ENCODE results near the gene MIPEP.

Gene MIPEP

DNA sequence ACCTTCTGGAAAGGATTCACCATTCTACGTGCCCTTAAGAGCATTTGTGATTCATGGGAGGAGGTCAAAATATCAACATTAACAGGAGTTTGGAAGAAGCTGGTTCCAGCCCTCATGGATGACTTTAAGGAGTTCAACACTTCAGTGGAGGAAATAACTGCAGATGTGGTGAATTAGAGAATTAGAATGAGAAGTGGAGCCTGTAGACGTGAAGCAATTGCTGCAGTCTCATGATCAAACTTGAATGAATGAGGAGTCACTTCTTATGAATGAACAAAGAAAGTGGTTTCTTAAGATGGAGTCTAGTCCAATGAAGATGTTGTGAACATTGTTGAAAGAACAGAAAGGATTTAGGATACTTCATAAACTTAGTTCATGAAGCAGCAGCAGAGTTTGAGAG, 189.9 kb downstream of the MIPEP start:
- Mint-ChIP-seq H3K36me3 (ENCODE audit: low read depth) (no peaks in the 10 kb centered on the region), H3K27ac (peak overlapping the region in 1 of 3 experiments; percentile 11), H3K4me3 (no peak overlapping the region), H3K27me3 (ENCODE audit: low read depth) (peaks cover 3% of the 10 kb centered on the region), H3K4me1 (peaks cover 54% of the 10 kb centered on the region), H3K9me3 (no peaks in the 10 kb centered on the region)
- TF ChIP-seq, protein P1, sequence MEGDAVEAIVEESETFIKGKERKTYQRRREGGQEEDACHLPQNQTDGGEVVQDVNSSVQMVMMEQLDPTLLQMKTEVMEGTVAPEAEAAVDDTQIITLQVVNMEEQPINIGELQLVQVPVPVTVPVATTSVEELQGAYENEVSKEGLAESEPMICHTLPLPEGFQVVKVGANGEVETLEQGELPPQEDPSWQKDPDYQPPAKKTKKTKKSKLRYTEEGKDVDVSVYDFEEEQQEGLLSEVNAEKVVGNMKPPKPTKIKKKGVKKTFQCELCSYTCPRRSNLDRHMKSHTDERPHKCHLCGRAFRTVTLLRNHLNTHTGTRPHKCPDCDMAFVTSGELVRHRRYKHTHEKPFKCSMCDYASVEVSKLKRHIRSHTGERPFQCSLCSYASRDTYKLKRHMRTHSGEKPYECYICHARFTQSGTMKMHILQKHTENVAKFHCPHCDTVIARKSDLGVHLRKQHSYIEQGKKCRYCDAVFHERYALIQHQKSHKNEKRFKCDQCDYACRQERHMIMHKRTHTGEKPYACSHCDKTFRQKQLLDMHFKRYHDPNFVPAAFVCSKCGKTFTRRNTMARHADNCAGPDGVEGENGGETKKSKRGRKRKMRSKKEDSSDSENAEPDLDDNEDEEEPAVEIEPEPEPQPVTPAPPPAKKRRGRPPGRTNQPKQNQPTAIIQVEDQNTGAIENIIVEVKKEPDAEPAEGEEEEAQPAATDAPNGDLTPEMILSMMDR (IDR thresholded peaks at IDR 0.05; ENCODE audit: unreplicated experiment in 3 of 3): no peak

DNA sequence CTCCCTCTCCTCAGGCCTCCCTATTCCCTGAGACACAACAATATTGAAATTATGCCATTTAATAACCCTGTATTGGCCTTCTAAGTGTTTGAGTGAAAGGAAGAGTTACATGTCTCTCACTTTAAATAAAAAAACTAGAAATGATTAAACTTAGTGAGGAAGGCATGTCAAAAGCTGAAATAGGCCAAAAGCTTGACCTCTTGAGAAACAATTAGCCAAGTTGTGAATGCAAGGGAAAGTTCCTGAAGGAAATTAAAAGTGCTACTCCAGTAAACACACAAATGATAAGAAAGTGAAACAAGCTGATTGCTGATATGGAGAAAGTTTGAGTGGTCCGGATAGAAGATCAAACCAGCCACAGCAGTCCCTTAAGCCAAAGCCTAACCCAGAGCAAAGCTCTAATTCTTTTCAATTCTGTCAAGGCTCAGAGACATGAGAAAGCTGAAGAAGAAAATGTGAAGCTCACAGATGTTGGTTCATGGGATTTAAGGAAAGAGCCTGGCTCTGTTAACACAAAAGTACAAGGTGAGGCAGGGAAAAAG, 191.4 kb downstream of the MIPEP start:
- H3K36me3 Mint-ChIP-seq (ENCODE audit: low read depth): no peaks in the 10 kb centered on the region

DNA sequence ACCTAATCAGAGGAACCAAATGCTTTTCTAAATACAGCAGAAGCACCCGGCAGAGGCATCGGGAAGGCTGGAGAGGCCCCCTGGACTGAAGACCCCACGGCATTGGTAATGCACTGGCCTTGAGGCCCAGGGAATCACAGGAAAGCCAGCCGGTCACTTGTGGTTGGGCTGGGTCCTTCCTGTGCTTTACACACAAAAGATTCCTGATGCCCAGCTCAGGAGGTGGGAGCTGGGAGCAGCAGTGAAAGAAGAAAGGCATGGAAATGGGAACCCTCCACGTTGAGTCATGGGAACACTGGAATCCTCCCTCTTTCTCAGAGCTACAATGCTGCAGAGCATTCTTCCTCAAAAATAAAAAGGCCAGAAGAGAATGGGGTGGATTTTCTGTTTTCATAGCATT, 192.6 kb downstream of the MIPEP start:
- Mint-ChIP-seq H3K4me3 (no peak overlapping the region), H3K36me3 (ENCODE audit: low read depth) (no peaks in the 10 kb centered on the region), H3K9me3 (no peaks in the 10 kb centered on the region), H3K27ac (peak overlapping the region; percentile 42 to 83 (median 74)), H3K4me1 (peaks cover 42% of the 10 kb centered on the region), H3K27me3 (ENCODE audit: low read depth) (peaks cover 3% of the 10 kb centered on the region)
- TF ChIP-seq, protein P1 (IDR thresholded peaks at IDR 0.05; ENCODE audit: unreplicated experiment in 3 of 3): no peak

More for the DNA sequence above, 191.4 kb downstream of the MIPEP start:
- Mint-ChIP-seq H3K27me3 (ENCODE audit: low read depth) (peaks cover 3% of the 10 kb centered on the region), H3K4me1 (peaks cover 46% of the 10 kb centered on the region), H3K9me3 (no peaks in the 10 kb centered on the region), H3K4me3 (no peak overlapping the region), H3K27ac (peak overlapping the region; percentile 36 to 68 (median 59))
- TF ChIP-seq, protein P1 (IDR thresholded peaks at IDR 0.05; ENCODE audit: unreplicated experiment in 3 of 3): no peak

DNA sequence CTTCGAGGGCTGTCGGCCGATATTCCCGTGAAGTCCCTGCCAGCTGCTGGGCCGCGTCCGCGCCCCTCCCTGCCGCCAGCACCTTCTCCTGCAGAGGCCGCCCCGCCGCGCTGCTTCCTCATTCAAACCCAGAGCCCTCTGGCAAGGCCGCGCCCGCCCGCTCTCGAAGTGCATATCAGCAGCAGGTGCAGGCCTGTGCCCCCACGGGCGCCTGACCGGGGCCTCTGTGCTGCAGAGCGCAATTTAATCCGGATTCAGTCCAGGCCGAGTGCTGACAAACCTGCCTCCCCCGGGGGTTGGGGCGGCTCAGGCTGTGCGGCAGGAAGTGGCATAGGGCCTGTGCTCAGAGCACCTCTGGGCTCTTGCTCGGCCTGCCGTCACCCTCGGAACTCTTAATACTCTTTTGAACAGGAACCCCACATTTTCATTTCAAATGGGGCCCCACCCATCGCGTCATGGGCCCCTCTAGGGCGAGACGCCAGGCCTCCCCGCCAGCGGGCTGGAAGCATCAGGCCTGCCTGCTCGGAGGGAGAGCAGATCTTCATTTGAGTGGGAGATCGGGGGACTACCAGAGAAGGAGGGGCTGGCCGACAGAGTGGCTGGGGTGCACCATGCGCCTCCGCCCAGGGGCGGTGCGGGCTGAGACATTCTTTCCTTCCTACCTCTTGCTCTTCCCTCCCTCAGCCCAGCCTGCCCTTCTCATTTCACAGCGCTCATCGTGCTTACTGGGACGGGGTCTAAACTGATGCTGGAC, 193.3 kb downstream of the MIPEP start:
- TF ChIP-seq, protein P1 (IDR thresholded peaks at IDR 0.05; ENCODE audit: unreplicated experiment in 3 of 3): no peak
- Mint-ChIP-seq H3K4me1 (peaks cover 34% of the 10 kb centered on the region), H3K27ac (peak overlapping the region; percentile 42 to 83 (median 74)), H3K4me3 (no peak overlapping the region), H3K36me3 (ENCODE audit: low read depth) (no peaks in the 10 kb centered on the region), H3K9me3 (no peaks in the 10 kb centered on the region), H3K27me3 (ENCODE audit: low read depth) (peaks cover 3% of the 10 kb centered on the region)

DNA sequence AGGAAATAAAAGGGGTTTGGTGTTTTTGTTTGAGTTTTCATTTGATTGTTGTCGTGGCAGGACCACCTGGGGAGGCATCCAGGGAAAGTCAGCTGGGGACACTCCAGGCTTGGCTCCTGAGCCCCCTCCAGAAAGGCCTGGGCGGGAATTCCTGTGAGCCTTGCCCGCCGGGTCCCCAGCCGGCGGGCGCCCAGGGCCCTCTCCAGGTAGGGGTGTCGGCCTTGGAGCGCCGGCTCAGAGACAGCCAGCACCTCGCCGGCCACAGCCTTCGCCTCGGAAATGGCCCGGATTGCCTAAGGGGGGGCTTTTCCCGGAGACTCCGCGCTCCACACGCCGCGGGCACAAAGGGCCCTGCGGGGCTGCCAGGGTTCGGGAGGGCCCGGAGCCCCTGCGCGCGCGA, 194.0 kb downstream of the MIPEP start:
- TF ChIP-seq, protein P1 (IDR thresholded peaks at IDR 0.05; ENCODE audit: unreplicated experiment in 3 of 3): no peak

DNA sequence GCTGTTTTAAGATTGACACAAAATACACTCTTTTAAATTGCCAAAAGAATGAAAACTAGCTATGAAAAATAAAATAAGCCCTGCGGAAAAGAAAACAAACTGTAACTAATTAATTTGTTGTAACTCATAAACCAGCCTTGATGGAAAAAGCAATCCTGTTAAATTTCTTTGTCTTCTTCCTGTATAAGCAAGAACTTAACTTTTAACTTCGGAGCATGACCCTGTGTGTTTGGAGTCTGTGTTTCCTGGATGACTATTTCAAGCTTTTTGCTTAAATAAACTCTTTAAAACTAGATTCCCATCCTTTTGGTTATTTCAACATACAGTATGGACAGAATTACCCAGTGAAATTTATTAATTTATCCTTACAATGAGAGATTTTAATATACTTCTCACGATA, 196.4 kb downstream of the MIPEP start:
- peaks cover 22% of the 10 kb centered on the region for H3K4me1 Mint-ChIP-seq
- H3K27ac Mint-ChIP-seq: peak overlapping the region; percentile 70 to 91 (median 75)
- H3K9me3 Mint-ChIP-seq: no peaks in the 10 kb centered on the region
- TF ChIP-seq, protein P1 (IDR thresholded peaks at IDR 0.05; ENCODE audit: unreplicated experiment in 3 of 3): no peak
- no peaks in the 10 kb centered on the region for H3K27me3 Mint-ChIP-seq (ENCODE audit: low read depth)
- H3K4me3 Mint-ChIP-seq: no peak overlapping the region
- H3K36me3 Mint-ChIP-seq (ENCODE audit: low read depth): no peaks in the 10 kb centered on the region

More for the DNA sequence above, 194.0 kb downstream of the MIPEP start:
- H3K4me3 Mint-ChIP-seq: no peak overlapping the region
- H3K4me1 Mint-ChIP-seq: peaks cover 29% of the 10 kb centered on the region
- H3K9me3 Mint-ChIP-seq: no peaks in the 10 kb centered on the region
- H3K27me3 Mint-ChIP-seq (ENCODE audit: low read depth): peaks cover 3% of the 10 kb centered on the region
- no peak overlapping the region for H3K27ac Mint-ChIP-seq
- no peaks in the 10 kb centered on the region for H3K36me3 Mint-ChIP-seq (ENCODE audit: low read depth)

Data from nephron (organoid).